SW480 (cell line): ENCODE measurements around the gene HNF4A.
"Not testable (repeated sequence)": the region's sequence is repeated elsewhere in the genome, so short reads cannot be mapped to it uniquely, and the experiment has no call there.

Source experiments
- DNase-seq: peaks from one replicate; pipeline ENCODE4 v3.0.0-alpha.2; 2016; ENCODE audit warnings: low spot score

The HNF4A gene

DNA sequence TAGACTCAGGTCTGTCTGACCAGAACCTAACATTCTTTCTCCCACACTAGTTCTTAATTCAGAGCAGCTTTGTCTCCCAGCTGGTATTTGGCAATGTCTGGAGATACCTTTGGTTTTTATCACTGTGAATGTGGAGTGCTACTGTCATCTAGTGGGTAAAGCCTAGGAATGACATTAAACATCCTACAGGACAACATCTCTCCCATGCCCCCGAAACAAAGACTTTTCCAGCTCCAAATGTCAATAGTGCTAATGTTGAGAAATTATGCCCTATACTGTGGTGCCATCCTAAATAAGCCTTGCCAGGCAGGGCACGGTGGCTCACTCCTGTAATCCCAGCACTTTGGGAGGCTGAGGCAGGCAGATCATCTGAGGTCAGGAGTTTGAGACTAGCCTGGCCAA is 116.0 kb downstream of the HNF4A start:
- peak; percentile 65 for DNase-seq

DNA sequence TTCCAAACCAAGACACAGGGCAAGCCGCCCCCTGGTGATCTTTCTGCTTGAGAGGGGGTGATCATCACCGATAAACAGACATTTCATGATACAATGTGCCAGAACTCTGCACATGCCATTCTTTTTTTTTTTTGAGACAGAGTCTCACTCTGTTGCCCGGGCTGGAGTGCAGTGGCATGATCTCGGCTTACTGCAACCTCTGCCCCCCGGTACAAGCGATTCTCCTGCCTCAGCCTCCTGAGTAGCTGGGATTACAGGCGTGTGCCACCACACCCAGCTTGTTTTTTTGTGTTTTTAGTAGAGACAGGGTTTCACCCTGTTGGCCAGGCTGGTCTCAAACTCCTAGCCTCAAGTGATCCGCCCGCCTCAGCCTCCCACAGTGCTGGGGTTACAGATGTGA is 116.8 kb downstream of the HNF4A start:
- DNase-seq = not testable (repeated sequence)

GRCh38 chr20:44475372-44475693 is 119.8 kb downstream of the HNF4A start:
- no peak for DNase-seq

DNA sequence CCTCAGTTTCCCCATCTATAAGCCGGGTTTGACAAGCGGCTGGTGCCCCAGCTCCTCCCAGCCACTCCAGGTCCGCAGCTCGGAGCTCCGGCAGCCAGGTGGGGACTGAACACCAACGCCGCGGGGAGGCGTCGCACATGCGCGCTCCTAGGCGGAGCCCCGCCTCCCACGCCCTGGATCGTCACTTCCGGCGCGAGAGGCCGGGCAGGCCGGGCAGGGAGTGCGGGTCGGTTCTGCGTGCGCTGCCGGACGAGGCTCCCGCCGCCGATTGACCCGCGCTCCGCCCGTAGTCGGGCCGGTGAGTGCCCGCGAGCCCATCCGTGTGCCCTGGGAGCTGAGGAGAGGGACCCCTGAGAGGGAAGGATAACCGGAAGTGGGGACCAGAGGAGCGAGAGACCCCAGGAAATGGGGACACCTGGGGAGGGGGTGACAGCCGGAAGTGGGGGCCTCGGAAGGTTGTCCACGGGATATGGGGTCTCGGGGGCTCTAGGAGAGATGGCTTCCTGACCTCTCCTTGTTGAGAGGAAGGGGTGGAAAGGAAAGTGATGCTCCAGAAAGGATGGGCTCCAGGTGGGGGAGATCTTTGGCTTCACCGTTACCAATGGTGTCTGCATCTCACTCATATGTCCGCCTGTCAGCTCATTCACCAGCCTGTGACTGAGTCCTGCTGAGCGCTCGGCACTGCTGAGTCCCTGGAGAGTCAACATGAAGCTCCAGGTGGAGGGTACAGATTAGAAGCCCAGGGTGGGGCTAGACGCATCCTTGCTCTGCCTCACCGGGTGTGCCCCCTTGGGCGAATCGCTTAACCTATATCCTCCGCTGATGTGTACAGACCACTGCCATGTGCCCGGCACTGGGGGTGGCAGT is 120.4 kb downstream of the HNF4A start, which contains the start of gene TTPAL:
Gene TTPAL (plus strand): TSS at position 181 of the 867 bp plus-strand sequence. CDS start 4,126 bp downstream, outside the sequence.
- DNase-seq = peak; percentile 92

DNA sequence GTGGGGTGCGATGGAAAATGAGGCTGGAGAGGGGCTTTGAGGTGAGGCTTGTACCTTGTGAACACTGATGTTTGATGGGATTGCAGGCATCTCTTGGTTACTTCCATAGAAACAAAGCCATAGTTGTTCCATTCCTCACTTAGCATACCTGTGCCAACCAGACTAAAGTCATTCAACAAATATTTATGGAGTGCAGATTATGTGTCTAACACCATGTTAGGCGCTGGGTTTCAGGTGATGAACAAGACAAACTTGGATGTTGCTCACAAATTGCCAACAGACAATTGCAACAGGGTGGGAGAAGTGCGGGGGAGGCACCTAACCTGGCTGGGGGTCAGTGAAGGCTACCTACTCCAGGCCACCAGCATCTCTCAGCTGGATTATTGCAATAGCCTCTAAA is 121.7 kb downstream of the HNF4A start:
- DNase-seq = no peak

GRCh38 chr20:44478206-44478605 is 122.7 kb downstream of the HNF4A start:
- DNase-seq = no peak

GRCh38 chr20:44479643-44480042 is 124.1 kb downstream of the HNF4A start:
- no peak for DNase-seq

DNA sequence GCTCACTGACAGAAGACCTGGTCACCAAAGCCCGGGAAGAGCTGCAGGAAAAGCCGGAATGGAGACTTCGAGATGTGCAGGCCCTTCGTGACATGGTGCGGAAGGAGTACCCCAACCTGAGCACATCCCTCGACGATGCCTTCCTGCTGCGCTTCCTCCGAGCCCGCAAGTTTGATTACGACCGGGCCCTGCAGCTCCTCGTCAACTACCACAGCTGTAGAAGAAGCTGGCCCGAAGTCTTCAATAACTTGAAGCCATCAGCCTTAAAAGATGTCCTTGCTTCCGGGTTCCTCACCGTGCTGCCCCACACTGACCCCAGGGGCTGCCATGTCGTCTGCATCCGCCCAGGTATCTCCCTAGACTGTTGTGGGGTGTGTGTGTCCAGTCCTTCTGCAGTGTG is 124.6 kb downstream of the HNF4A start:
- DNase-seq = no peak

- DNase-seq = no peak
These were observed 126.4 kb downstream of the HNF4A start for GRCh38 chr20:44481719-44482416.

- DNase-seq = no peak
These were observed 127.6 kb downstream of the HNF4A start for GRCh38 chr20:44483112-44483511.
